IPS-20b (cell line): ENCODE data around the gene GPR3.
A peak's percentile ranks its signal among the peaks of the same experiment; 100 is the strongest.

Experiments used
- H3K27ac ChIP-seq: one replicate; pipeline ENCODE4 v1.5.1; 2013; ENCODE audit warnings: low read length
- H3K27me3 ChIP-seq: 2 replicates; pipeline ENCODE4 v1.6.1; 2013; ENCODE audit warnings: mild to moderate bottlenecking, low read length, inconsistent platforms; ENCODE audit not compliant: insufficient read depth
- H3K36me3 ChIP-seq: 2 replicates; pipeline ENCODE4 v1.6.1; 2013; ENCODE audit warnings: low read depth, mild to moderate bottlenecking, inconsistent platforms, low read length, moderate library complexity; ENCODE audit not compliant: insufficient read depth
- H3K4me1 ChIP-seq: 2 replicates; pipeline ENCODE4 v1.6.1; 2013; ENCODE audit warnings: mild to moderate bottlenecking, control low read depth, inconsistent platforms, low read length, moderate library complexity; ENCODE audit not compliant: insufficient read depth
- H3K4me3 ChIP-seq: 2 replicates; pipeline ENCODE4 v1.5.1; 2013; ENCODE audit warnings: mild to moderate bottlenecking, low read length, inconsistent platforms
- H3K9ac ChIP-seq: 2 replicates; pipeline ENCODE4 v1.6.1; 2013; ENCODE audit warnings: low read depth, mild to moderate bottlenecking, inconsistent platforms, low read length, moderate library complexity
- H3K9me3 ChIP-seq: 2 replicates; pipeline ENCODE4 v1.6.1; 2013; ENCODE audit warnings: mild to moderate bottlenecking, low read depth, low read length, inconsistent platforms; ENCODE audit not compliant: insufficient read depth

Gene GPR3

DNA sequence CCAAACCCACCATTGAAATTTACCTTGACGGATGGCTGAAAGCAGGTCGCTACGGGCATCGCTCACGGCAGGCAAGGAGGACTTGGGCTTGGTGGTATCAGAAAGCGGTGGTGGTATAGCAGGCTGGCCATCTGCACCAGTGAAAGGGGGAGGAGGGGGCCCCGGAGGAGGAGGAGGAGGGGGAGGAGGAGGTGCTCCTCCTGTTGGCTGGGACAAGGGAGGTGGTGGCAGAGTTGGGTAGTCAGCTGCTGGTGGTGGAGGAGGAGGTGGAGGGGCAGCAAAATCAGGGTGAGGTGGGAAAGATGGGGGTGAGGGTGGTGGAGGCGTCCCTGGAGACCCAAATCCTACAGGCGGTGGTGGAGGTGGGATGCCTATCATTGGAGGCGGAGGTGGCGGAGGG lies 17.2 kb downstream of the GPR3 start:
- Histone ChIP-seq H3K9ac (no peak overlapping the region), H3K4me3 (no peak overlapping the region), H3K27ac (no peak overlapping the region), H3K36me3 (peaks cover 69% of the 10 kb centered on the region), H3K4me1 (peaks cover 17% of the 10 kb centered on the region; the same call in 1 of the 2 replicates), H3K9me3 (no peaks in the 10 kb centered on the region), H3K27me3 (no peaks in the 10 kb centered on the region)

DNA sequence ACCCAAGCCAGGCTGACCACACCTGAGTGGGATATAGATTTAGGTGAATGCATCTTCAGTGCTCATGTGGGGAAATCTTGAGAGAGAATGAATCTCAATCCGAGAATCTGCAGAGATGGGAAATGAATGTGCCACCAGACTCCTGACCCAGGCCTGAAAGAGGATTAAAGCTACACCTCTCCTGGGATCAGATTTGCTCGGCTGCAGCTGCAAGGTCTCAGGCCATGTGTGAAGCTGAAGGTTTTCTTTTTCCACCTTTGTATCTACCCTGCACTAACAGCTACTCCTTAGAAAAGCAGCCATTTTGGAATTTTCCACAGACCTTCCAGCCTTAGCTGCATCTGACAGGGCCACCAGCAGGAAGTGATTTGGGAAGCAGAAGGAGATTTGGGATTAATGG lies 18.3 kb downstream of the GPR3 start:
- H3K36me3 ChIP-seq: peaks cover 80% of the 10 kb centered on the region
- no peak overlapping the region for H3K9ac ChIP-seq

DNA sequence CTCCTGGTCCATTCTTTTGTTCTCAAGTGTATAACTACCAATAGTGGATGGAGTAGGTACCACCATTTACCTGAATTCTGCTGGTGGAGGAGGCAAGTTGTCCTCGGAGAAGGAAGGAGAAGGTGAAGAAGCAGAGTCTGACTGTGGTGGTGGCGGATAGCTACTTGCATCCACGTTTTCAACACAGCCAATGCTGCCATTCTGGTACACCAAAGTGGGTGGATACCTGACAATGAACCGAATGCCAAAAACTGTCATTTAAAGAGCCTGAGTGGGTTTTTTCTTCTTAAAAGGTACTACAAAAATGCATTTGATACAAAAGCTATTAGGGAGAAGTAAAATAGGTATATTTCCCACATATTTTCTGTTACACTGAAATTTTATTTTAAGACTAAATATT lies 20.1 kb downstream of the GPR3 start:
- Histone ChIP-seq H3K4me3 (no peak overlapping the region), H3K9me3 (no peaks in the 10 kb centered on the region), H3K27ac (no peak overlapping the region), H3K9ac (no peak overlapping the region), H3K36me3 (peaks cover 90% of the 10 kb centered on the region), H3K27me3 (no peaks in the 10 kb centered on the region), H3K4me1 (no peaks in the 10 kb centered on the region)

More for the DNA sequence above, 18.3 kb downstream of the GPR3 start:
- H3K27me3 ChIP-seq: no peaks in the 10 kb centered on the region
- H3K9me3 ChIP-seq: no peaks in the 10 kb centered on the region
- peaks cover 8% of the 10 kb centered on the region; the same call in 1 of the 2 replicates for H3K4me1 ChIP-seq
- no peak overlapping the region for H3K27ac ChIP-seq
- no peak overlapping the region for H3K4me3 ChIP-seq

DNA sequence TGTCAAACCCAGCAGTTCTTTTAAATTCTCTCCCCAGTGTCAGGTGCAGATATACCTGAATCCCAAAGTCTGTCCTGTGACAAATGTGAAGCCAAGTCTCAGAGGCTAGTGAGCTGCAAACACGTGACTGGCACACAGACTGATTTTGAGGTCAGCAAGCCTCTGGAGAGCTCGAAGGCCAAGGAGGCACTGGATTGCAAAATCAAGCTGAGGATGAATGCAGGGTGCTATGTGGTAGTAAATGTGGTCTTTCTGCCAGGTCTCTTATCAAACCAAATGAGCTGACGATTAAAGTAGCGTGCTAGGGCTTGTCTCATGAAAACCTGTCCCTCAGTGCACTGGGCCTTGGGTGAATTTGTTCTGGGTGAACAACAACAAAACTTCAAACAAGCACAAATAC lies 20.6 kb downstream of the GPR3 start:
- H3K4me3 ChIP-seq: no peak overlapping the region
- H3K9me3 ChIP-seq: no peaks in the 10 kb centered on the region
- H3K27ac ChIP-seq: no peak overlapping the region
- H3K9ac ChIP-seq: no peak overlapping the region
- no peaks in the 10 kb centered on the region for H3K27me3 ChIP-seq
- peaks cover 5% of the 10 kb centered on the region; the same call in 1 of the 2 replicates for H3K4me1 ChIP-seq
- peaks cover 90% of the 10 kb centered on the region for H3K36me3 ChIP-seq

DNA sequence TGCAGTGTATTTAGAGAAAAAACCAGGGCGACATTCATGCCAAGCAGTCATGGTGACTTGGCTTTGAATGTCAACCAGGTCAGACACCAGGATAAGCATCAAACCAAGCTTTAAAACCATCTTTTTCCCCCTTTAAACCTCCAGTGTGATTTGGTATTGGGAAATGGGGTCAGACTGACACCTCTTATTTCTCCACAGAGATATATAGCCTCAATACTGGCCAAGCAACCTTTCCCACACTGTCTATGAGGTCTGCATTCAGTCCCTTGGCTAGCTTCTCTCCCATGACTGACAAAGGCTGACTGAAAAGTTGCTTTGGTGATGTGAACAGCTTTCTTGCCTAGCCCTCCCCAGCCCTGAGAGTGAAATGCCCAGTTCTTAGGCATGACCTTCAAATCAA lies 21.7 kb downstream of the GPR3 start:
- Histone ChIP-seq H3K27me3 (no peaks in the 10 kb centered on the region), H3K4me3 (no peak overlapping the region), H3K27ac (no peak overlapping the region), H3K4me1 (peaks cover 16% of the 10 kb centered on the region; the same call in 1 of the 2 replicates), H3K9ac (no peak overlapping the region), H3K9me3 (no peaks in the 10 kb centered on the region), H3K36me3 (peaks cover 85% of the 10 kb centered on the region)

DNA sequence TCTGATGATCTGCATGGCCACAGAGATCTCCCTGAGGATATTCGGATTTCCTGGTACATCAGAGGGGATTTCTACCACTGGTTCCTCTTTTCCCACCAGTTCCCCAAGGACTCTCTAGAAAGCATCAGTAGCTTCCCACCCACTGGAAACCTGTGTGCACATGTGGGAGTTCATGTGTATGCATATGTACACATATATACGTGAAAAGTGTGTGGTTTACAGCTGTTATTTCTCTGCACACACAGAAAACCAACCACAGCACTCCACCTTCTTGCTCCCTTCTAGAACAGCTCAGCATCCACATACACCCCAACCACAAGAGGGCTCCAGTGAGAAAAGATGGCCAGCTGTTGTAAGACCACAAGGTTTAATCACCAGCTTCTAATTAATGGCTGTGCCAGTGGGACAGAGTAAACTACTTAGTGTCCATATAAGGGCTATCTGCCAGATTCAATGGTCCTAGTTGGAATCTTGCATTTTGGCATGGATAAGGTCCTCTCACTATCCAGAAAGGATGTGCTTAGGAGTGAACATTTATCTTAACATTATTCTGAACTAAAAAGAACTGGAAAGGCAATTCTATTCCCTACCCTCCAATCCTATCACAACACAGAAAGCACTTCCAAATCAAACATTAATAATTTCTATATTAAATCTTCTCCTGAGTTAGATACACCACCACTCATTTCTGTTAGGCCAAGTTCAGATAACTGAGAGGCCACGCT lies 24.1 kb downstream of the GPR3 start:
- Histone ChIP-seq H3K27me3 (no peaks in the 10 kb centered on the region), H3K9ac (no peak overlapping the region), H3K4me3 (no peak overlapping the region), H3K36me3 (peaks cover 67% of the 10 kb centered on the region), H3K4me1 (peaks cover 24% of the 10 kb centered on the region; the same call in 1 of the 2 replicates), H3K9me3 (no peaks in the 10 kb centered on the region), H3K27ac (no peak overlapping the region)

DNA sequence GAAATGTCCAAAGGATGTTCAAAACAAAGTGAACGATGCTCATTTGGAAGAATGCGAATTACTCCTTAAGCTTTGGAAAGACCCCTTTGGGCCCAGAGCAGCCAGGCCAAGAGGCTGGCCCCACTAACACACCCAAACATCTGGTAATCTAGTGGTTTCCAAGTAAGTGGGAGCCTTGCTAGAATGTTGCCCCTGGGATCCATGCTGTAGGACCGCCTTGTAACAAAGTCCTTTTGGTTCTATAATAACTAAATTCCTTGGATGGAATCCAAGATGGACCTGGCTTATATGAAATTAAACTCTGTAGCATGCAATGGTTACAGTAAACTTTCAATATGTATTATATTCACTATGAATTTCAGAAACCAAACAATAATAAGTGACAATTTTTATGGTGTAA lies 25.3 kb downstream of the GPR3 start:
- peak overlapping the region; percentile 55; the same call in 1 of the 2 replicates for H3K9ac ChIP-seq
- H3K9me3 ChIP-seq: no peaks in the 10 kb centered on the region
- H3K4me1 ChIP-seq: peaks cover 24% of the 10 kb centered on the region; the same call in 1 of the 2 replicates
- H3K36me3 ChIP-seq: peaks cover 56% of the 10 kb centered on the region
- H3K4me3 ChIP-seq: no peak overlapping the region
- peak overlapping the region; percentile 62 for H3K27ac ChIP-seq
- no peaks in the 10 kb centered on the region for H3K27me3 ChIP-seq

DNA sequence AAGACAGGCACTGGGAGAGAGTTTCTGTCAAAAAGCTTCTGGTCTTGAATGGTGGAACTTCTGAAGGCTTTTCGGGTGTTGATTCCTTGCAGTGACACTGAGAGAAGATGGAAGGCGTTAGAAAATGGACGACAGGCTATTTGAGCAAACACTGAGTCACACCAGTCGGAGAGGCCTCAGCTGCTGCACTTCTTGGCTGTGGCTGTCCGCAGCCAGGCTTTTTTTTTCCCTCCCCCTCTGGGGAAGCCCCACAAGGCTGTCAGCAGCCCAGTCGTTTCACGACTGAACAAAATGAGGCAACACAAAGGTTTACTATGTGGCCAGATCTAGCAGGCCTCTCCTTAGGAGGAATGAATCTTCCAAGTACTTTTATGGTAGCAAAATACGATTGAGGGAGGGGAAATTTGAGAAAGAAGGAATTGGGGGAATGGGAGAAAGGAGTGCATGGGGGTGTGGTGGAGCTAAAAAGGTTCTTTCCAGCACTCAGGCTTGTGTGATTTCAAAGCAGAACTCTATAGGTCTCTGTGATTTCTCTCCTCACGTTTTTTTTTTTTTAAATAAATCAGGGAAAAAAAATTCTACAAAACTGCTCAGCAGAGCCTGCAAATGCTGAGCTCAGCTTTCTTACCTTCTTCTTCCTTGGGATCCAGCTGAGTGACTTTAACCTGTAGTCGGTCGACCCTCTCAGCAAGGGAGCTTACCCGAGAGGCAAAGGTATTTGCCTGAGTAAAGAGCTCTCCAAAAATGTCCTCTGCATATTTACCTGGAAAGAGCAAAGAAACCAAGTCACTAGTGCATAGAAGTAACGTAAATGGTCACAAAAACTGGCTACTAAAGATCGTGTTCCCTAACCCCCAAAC lies 26.1 kb downstream of the GPR3 start:
- H3K4me3 ChIP-seq: no peak overlapping the region
- H3K36me3 ChIP-seq: peaks cover 48% of the 10 kb centered on the region
- H3K27me3 ChIP-seq: no peaks in the 10 kb centered on the region
- H3K9ac ChIP-seq: peak overlapping the region; percentile 55; the same call in 1 of the 2 replicates
- H3K27ac ChIP-seq: peak overlapping the region; percentile 62
- no peaks in the 10 kb centered on the region for H3K9me3 ChIP-seq
- peaks cover 24% of the 10 kb centered on the region; the same call in 1 of the 2 replicates for H3K4me1 ChIP-seq

DNA sequence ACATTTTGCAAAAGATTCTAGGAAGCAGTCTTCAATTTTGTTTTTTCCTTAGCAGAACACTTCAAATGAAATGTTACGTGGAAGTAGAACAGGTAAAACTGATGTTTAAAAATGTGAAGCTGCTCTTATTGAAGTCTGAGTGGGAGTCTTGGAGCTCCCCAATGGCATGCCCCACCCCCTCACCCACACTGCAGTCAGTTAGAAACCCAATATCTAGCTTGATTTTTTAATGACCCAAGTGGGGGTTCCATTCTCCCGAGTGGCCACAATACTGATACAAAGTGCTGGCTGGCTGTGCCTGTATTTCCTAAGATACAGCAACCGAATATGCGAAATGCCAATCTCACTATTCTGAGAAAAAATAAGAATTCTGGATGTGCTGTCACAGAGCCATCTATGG lies 31.3 kb downstream of the GPR3 start:
- no peak overlapping the region for H3K4me3 ChIP-seq
- H3K9ac ChIP-seq: peak overlapping the region; percentile 15; the same call in 1 of the 2 replicates
- peaks cover 22% of the 10 kb centered on the region; the same call in 1 of the 2 replicates for H3K4me1 ChIP-seq
- no peak overlapping the region for H3K27ac ChIP-seq
- H3K9me3 ChIP-seq: no peaks in the 10 kb centered on the region
- no peaks in the 10 kb centered on the region for H3K27me3 ChIP-seq
- peaks cover 18% of the 10 kb centered on the region for H3K36me3 ChIP-seq

DNA sequence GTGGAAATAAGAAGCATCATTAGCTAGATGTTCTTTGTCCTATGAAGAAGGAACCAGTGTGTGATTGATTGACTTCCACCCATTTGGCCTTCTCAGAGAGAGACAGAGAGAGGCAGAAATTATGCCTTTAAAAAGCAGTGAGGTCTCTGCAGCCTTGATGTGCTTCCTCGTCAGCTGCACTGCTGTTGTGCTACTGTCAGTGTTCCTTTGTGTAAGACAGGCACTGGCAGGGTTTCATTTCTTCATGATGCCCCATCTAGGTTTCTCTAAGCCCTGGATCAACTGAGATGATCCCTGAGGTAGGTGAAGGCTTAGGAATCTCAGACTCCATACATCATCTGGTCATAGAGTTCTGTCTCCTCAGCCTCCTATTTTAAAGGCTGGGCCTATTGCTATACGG lies 34.9 kb downstream of the GPR3 start:
- H3K9ac ChIP-seq: peak overlapping the region; percentile 49; the same call in 1 of the 2 replicates
- peaks cover 37% of the 10 kb centered on the region for H3K4me1 ChIP-seq
- no peaks in the 10 kb centered on the region for H3K9me3 ChIP-seq
- no peaks in the 10 kb centered on the region for H3K27me3 ChIP-seq
- peaks cover 18% of the 10 kb centered on the region for H3K36me3 ChIP-seq
- H3K4me3 ChIP-seq: no peak overlapping the region
- no peak overlapping the region for H3K27ac ChIP-seq

DNA sequence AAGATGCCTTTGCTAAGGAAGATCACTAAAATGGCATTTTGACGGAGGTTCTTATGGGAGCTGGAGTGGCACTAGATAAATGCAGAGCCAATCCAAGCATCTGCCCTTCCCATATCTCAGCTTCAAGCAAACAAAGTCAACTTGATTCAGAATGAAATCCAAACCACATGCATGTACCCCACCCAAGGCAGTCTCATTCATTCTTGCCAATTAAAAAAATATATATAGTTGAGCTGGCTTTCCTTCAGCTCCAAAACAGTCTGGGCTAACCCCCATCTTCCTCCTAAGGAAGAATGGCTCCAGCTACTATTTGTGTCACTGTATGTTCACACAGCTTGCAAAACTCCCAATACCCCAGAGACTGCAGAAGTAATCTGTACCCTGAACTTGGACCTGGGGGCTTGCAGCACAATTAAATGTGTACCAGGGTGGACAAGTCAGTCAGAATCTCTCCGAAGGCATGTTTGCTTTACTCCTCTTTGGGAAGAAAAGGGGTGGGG lies 35.4 kb downstream of the GPR3 start:
- H3K4me1 ChIP-seq: peaks cover 37% of the 10 kb centered on the region
- H3K4me3 ChIP-seq: peak overlapping the region; percentile 12; the same call in 1 of the 2 replicates
- peak overlapping the region; percentile 35 for H3K27ac ChIP-seq
- peaks cover 18% of the 10 kb centered on the region for H3K36me3 ChIP-seq
- H3K9me3 ChIP-seq: no peaks in the 10 kb centered on the region
- H3K27me3 ChIP-seq: no peaks in the 10 kb centered on the region
- H3K9ac ChIP-seq: peak overlapping the region; percentile 49; the same call in 1 of the 2 replicates
